ENCODE measurements around the gene MAD1L1. TPM values are rescaled to one million over a fixed set of nuclear protein-coding genes. Genes with fewer than 3 reads are reported as not detected.

The MAD1L1 gene
- total RNA-seq, 1 donor from 2014 or later: 59.6 TPM

GRCh38 chr7:2231992-2232765 lies 566 bp downstream of the MAD1L1 start:
- Histone ChIP-seq H3K4me1 (peaks cover 2 to 17% of the 10 kb centered on the region in 2 donors), H3K4me3 (peak overlapping the region; percentile 81 to 87), H3K27ac (peak overlapping the region; percentile 39 to 46), H3K36me3 (peaks cover 5 to 29% of the 10 kb centered on the region in 2 donors), H3K9me3 (no peaks in the 10 kb centered on the region), H3K27me3 (no peaks in the 10 kb centered on the region)
- DNase-seq (ENCODE audit: low spot score in 2 of 2): no peak
- intact Hi-C loops (cut with DNase I): loop anchor here (5.0 kb wide), 2 partner anchors 55 to 660 kb away; partner anchors contain the start of gene PSMG3
- no peak for TF ChIP-seq CTCF (IDR thresholded peaks at IDR 0.05)

GRCh38 chr7:2230882-2231281 lies 1.9 kb downstream of the MAD1L1 start:
- intact Hi-C loops (cut with DNase I): loop anchor here (5.0 kb wide), 2 partner anchors 54 to 659 kb away; partner anchors contain the start of gene PSMG3
- H3K36me3 ChIP-seq: peaks cover 9 to 28% of the 10 kb centered on the region in 2 donors
- no peaks in the 10 kb centered on the region for H3K9me3 ChIP-seq
- no peaks in the 10 kb centered on the region for H3K27me3 ChIP-seq
- peaks cover 2 to 17% of the 10 kb centered on the region in 2 donors for H3K4me1 ChIP-seq
- DNase-seq (ENCODE audit: low spot score in 2 of 2): no peak
- no peak overlapping the region for H3K27ac ChIP-seq
- TF ChIP-seq CTCF (IDR thresholded peaks at IDR 0.05): no peak
- peak overlapping the region in 1 of 2 donors; percentile 87 for H3K4me3 ChIP-seq

DNA sequence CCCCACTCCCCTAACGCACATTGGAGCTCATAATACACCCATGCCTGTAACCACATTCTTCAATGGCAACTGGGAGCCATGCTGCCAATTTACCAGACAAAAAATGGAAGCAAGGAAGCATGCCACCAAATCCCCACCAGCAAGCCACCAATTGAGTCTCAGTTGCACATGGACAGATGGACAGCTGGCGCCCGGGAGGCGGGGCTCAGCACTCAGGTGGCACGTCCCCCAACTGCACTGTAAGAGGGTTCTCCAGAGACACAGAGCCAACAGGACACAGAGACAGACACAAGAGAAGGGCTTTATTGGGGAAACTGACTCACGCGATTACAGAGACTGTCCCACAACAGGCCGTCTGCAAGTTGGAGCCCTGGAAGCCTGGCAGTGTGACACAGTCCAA lies 2.5 kb downstream of the MAD1L1 start:
- Histone ChIP-seq H3K27ac (no peak overlapping the region), H3K4me3 (no peak overlapping the region), H3K27me3 (no peaks in the 10 kb centered on the region), H3K4me1 (peaks cover 2 to 17% of the 10 kb centered on the region in 2 donors), H3K36me3 (peaks cover 13 to 27% of the 10 kb centered on the region in 2 donors), H3K9me3 (no peaks in the 10 kb centered on the region)
- TF ChIP-seq CTCF (IDR thresholded peaks at IDR 0.05): no peak
- DNase-seq (ENCODE audit: low spot score in 2 of 2): no peak
- intact Hi-C loops (cut with DNase I): loop anchor here (5.0 kb wide), 2 partner anchors 53 to 658 kb away; partner anchors contain the start of gene PSMG3

- H3K36me3 ChIP-seq: peaks cover 15 to 26% of the 10 kb centered on the region in 2 donors
- H3K4me3 ChIP-seq: no peak overlapping the region
- no peak for TF ChIP-seq CTCF (IDR thresholded peaks at IDR 0.05)
- intact Hi-C loops (cut with DNase I): no loop called here
- no peak for DNase-seq (ENCODE audit: low spot score in 2 of 2)
- no peak overlapping the region for H3K27ac ChIP-seq
- peaks cover 2 to 17% of the 10 kb centered on the region in 2 donors for H3K4me1 ChIP-seq
- no peaks in the 10 kb centered on the region for H3K27me3 ChIP-seq
- H3K9me3 ChIP-seq: no peaks in the 10 kb centered on the region
Measured at GRCh38 chr7:2229467-2229866, 3.3 kb downstream of the MAD1L1 start.

DNA sequence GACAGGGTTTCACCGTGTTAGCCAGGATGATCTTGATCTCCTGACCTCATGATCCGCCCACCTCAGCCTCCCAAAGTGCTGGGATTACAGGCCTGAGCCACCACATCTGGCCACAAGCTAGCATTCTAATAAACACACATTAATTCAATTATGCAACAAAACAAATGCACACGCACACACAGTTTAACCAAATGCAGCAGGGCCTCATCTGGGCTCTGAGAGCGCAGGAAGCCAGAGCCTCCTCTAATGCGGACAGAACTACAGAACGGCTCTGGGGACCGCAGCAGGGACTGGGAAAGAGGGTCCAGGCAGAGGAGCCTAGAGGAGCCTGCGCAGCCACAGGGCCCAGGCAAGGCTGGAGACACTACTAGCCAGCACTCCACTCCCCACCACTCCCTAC lies 3.8 kb downstream of the MAD1L1 start:
- Histone ChIP-seq H3K36me3 (peaks cover 14 to 24% of the 10 kb centered on the region in 2 donors), H3K27me3 (no peaks in the 10 kb centered on the region), H3K4me3 (no peak overlapping the region), H3K9me3 (no peaks in the 10 kb centered on the region), H3K27ac (no peak overlapping the region), H3K4me1 (peaks cover 2 to 17% of the 10 kb centered on the region in 2 donors)
- DNase-seq (ENCODE audit: low spot score in 2 of 2): no peak
- no peak for TF ChIP-seq CTCF (IDR thresholded peaks at IDR 0.05)
- intact Hi-C loops (cut with DNase I): no loop called here

All from ascending aorta (tissue), 2 donors.